Breast epithelium (tissue), 3 donors: ENCODE data around the gene KRTAP5-9.
"Not testable (repeated sequence)": the region's sequence is repeated elsewhere in the genome, so short reads cannot be mapped to it uniquely, and the experiment has no call there.

Experiments used
- CTCF ChIP-seq, 3 donors: fragments of 450-650 bp; IDR thresholded peaks; one replicate each; pipeline ENCODE4 v1.5.1; 2016 to 2017; ENCODE audit warnings: antibody characterized with exemption in 3 of 3, mild to moderate bottlenecking in 3 of 3, moderate library complexity in 3 of 3
- POLR2A ChIP-seq: fragments of 450-650 bp; IDR thresholded peaks from one replicate; pipeline ENCODE4 v1.6.1; 2016; ENCODE audit warnings: antibody characterized with exemption, mild to moderate bottlenecking, moderate library complexity
- POLR2AphosphoS5 ChIP-seq, 3 donors: sonication (generic); formaldehyde crosslinking; IDR thresholded peaks; one replicate each; pipeline ENCODE4 v1.6.1; 2017; ENCODE audit warnings: antibody characterized with exemption in 3 of 3

- not testable (repeated sequence) for TF ChIP-seq CTCF (IDR thresholded peaks at IDR 0.05); POLR2A; POLR2AphosphoS5 (IDR thresholded peaks at IDR 0.05)
Measured at GRCh38 chr11:71571101-71571850, 23.1 kb downstream of the KRTAP5-9 start.
